ENCODE data around the gene TENM4.

Gene TENM4

DNA sequence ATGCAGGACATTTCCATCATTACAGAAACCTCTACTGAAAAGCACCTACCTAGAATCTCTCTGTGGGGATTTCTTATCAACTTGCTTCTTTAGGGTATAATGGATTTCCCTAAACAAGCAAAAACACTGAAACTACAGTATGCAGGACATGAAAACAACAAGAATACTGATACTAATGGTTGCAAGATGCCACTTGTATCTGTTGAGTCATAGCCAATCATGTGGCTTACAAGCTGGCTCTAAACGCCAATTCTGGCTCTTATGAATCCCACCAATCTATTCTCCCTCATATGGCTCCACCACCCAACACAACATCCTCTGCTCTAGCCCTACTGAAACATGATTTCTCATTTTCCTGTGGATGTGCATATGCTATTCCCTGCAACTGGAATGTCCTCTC, 22.6 kb downstream of the TENM4 start:
- DNase-seq (ENCODE audit: low spot score): no peak

GRCh38 chr11:79417069-79417920, 23.5 kb downstream of the TENM4 start:
- no peak for DNase-seq (ENCODE audit: low spot score)

DNA sequence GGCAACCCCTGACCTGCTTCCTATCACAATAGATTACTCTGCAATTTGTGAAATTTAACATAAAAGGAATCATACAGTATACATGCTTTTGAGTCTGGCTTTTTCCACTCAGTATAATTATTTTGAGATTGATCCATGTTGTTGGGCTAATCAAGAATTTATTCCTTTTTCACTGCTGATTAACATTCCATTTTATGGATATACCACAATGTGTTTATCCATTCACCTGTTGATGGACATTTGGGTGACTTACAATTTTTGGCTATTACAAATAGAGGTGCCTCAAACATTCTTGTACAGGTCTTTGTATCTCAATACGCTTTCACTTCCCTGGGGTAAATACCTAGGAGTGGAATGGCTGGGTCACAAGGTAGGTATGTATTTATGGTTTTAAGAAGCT, 24.9 kb downstream of the TENM4 start:
- no peak for DNase-seq (ENCODE audit: low spot score)

DNA sequence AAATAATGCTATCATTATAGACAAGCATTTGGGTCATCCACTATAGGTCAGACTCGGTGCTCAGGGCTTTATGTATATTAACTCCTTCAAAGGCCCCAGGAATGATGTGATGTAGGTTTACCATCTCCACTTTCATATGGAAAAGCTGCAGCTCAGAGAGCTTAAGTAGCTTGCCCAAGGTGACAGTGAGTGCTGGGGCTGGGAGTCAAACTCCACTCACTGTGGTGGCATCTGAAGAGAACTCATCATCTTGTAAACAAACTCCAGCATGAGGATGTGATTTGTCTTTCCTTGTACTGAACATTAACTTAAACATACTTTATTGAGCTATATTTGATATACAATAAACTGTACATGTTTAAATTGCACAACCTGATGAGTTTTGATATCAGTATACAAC, 25.4 kb downstream of the TENM4 start:
- no peak for DNase-seq (ENCODE audit: low spot score)

DNA sequence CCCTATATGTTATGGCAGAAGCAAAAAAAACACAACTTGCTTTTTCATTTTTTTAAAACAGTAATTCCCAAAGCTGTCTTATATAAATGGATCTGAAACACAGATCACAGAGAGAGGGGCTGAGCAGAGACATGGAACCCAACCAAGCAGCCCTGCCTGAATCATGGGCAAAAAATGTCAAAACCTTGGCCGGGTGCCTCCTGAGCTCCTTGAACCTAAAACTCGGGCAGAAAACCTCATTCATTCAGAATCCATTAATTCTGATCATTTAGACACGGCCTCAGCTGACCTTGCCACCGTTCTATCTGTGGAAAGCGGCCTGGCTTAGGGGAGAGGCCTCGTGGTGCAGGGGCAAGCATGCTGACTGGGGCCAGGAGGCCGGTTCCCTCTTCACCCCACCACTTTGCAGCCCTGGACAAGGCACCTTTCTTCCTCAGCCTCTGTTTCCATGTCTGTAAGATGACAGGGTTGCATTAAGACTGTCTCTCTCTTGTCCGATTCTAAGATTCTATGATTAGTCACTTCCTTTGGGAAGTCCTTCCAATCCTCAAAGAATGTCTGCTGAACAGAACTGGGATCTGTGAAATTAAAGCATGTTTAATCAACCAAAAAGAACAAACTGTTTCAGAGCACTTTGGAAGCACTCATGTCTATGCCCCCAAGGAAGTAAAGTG, 26.0 kb downstream of the TENM4 start:
- DNase-seq (ENCODE audit: low spot score): no peak

GRCh38 chr11:79414041-79414440, 26.8 kb downstream of the TENM4 start:
- no peak for DNase-seq (ENCODE audit: low spot score)

GRCh38 chr11:79413268-79413667, 27.6 kb downstream of the TENM4 start:
- DNase-seq (ENCODE audit: low spot score): peak; percentile 87

DNA sequence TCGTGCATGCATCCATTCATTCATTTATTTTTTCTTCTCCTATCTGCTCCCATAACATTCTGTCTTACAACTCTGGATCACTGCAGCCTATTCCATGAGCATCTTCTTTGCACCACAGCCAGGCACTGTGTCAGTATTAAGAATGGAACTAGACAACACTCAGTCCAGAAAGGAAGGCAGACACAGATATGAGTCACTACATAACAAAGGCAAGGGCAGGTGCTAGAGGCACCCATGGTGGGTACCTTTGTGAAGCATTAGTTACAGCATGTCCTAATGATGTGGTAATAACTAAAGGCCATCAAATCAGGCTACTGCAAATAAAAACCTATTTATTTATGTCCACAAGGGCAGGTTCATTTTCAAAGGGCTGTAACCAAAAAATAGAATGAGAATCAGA, 28.1 kb downstream of the TENM4 start:
- no peak for DNase-seq (ENCODE audit: low spot score)

DNA sequence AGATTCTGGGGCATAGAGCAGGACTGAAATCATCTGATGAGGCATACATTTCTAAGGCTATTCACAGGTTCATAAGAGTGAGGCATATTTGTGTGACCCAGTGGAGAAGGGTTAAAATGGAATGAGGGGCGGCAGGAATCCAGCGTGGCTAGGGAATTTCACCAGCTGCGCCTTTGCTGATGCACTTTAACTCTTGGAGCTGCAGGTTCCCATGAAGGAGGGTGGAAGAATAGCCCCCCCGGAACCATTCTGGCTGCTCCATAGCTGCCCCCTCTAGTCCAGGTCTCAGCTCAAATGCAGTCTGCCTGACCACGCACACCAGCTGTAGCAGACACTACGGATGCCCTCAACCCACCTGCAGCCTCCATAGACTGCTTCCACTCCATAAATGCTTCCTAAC, 31.5 kb downstream of the TENM4 start:
- no peak for DNase-seq (ENCODE audit: low spot score)

GRCh38 chr11:79406376-79406775, 34.5 kb downstream of the TENM4 start:
- no peak for DNase-seq (ENCODE audit: low spot score)

GRCh38 chr11:79404806-79405205, 36.0 kb downstream of the TENM4 start:
- no peak for DNase-seq (ENCODE audit: low spot score)

DNA sequence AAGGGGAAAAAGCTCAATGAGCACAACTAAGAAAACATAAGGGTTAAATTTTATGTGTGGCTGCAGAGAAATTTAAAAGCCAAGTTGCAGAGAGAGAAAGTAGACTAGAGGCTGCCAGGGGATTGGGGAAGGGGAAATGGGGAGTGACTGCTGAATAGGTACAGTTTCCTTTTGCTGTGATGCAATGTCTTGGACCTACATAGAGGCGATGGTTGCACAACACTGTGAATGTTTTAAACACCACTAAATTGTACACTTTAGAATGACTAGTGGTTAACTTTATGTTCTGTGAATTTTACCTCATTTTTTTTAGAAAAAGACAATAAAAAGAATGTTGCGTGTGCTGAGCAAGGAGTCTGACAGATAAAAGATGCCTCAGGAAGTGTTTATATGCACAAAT, 36.5 kb downstream of the TENM4 start:
- DNase-seq (ENCODE audit: low spot score): peak; percentile 20

GRCh38 chr11:79403839-79404238, 37.0 kb downstream of the TENM4 start:
- no peak for DNase-seq (ENCODE audit: low spot score)

- DNase-seq (ENCODE audit: low spot score): no peak
Observed at GRCh38 chr11:79402912-79403311, 37.9 kb downstream of the TENM4 start.

DNA sequence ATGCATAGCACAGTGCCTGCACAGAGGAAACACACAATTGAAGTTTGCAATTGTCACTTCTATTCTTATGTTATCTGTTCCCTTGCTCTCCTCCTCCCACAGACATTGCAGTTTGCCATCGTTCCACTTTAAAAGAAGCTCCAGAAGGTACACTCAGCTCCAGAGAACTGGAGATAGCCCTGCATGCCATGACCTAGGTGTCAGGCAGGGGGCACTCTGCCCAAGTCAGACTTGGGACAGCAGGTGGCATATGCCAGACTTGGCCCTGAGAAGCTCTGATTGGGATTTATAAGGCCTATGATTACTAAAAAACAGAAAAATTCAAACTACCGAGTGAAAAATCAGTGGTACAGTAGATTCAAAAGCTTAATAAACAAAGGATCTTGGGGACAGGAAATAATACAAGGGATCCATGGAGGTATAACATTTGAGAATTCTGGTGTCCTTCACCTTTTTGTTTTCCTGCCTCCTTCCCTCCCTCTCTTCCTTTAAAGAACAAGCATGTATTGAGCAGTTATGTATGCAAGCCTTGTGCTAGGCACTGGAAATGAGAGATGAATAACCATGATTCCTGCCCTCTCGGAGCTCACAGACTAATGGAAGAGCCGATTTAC, 40.0 kb downstream of the TENM4 start:
- no peak for DNase-seq (ENCODE audit: low spot score)

GRCh38 chr11:79400206-79400605, 40.6 kb downstream of the TENM4 start:
- DNase-seq (ENCODE audit: low spot score): peak; percentile 40

DNA sequence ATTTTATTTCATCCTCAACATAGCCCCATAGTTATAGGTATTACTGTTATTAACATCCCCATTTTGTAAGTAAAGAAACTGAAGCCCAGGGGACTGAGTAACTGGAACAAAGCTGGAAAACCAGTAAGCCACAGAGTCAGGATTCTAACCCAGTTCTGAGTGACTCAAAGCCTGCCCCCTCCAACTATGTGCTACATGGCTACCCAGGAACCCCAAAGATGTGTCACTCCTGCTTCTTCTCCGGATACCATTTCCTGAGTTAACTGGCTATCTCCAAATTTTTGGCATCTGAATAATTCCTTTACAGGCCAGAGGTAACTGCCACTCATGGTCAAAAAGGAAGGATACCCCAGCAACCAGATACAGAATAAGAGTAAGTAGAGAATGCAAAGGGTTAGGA, 43.6 kb downstream of the TENM4 start:
- DNase-seq (ENCODE audit: low spot score): no peak

DNA sequence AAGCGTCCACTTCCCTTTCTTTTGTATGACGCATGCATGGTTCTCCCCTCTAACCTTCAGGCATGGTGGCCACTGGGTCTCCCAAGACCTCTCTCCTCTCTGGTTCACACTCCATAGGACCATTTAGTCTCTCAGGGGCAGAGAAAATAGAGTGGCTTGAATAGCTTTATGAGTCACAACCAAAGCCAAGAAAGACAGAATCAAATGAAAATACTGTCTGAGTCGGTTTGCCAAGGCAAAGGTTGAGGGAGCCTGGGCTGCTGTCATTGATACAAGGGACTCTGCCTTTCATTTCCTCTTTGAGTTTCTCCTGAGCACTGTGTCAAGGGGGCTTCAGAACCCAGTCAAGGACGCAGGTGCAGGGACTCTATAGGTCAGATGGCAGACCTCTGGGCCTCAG, 44.2 kb downstream of the TENM4 start:
- DNase-seq (ENCODE audit: low spot score): no peak

- DNase-seq (ENCODE audit: low spot score): no peak
Observed at GRCh38 chr11:79396001-79396400, 44.8 kb downstream of the TENM4 start.

- DNase-seq (ENCODE audit: low spot score): no peak
Observed at GRCh38 chr11:79393362-79394043, 47.3 kb downstream of the TENM4 start.

GRCh38 chr11:79392161-79392560, 48.7 kb downstream of the TENM4 start:
- no peak for DNase-seq (ENCODE audit: low spot score)

DNA sequence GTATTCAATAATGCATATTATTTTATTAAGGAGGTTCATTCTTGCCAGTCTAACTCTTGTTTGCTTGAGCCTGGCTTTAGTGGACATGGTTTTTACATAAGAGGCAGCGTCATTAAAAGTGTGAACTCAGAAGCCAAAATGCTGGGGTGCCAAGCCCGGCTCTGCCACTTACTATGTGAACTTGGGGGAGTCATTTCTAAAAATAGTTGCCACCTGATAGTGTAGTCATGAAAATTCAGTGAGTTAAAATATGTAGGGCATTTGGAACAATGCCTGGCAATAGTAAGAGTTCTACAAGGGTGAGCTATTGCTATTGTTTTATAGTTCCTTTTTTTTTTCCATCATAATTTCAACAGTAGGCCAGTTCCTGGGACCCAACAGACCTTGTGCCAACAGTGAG, 49.9 kb downstream of the TENM4 start:
- no peak for DNase-seq (ENCODE audit: low spot score)

DNA sequence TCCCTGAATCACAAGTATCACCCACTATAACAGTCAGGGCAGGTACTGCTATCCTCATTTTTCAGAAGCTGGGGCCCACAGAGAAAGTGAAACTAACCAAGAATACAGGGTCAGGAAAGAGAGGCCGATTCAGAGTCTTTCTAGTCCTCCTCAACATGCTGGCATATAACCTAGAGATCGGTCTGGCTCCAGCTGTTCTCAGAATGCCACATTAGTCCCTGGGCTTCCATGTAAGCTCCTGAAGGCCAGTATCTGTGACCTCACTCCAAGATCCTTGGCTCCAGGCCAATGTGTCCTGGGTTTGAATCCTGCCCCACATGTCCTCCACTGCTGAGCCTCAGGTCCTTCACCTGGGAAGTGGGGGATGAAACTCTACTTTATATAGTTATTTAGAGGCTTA, 50.4 kb downstream of the TENM4 start:
- no peak for DNase-seq (ENCODE audit: low spot score)
